Activated naive CD8-positive, alpha-beta T cell (primary cell): Measurements from ENCODE around the gene SETBP1.

Experiments
- H3K27ac Mint-ChIP-seq: one replicate; pipeline ENCODE4 v1.8.0; 2021; ENCODE audit warnings: mixed read lengths
- H3K27me3 Mint-ChIP-seq: one replicate; pipeline ENCODE4 v1.8.0; 2021; ENCODE audit warnings: mixed read lengths
- H3K36me3 Mint-ChIP-seq: one replicate; pipeline ENCODE4 v1.8.0; 2021; ENCODE audit warnings: mixed read lengths
- H3K4me1 Mint-ChIP-seq: one replicate; pipeline ENCODE4 v1.8.0; 2021; ENCODE audit warnings: low read depth, mixed read lengths
- H3K4me3 Mint-ChIP-seq: one replicate; pipeline ENCODE4 v1.8.0; 2021; ENCODE audit warnings: mild to moderate bottlenecking, mixed read lengths
- H3K9me3 Mint-ChIP-seq: one replicate; pipeline ENCODE4 v1.8.0; 2021; ENCODE audit warnings: low read depth, mixed read lengths

Gene SETBP1

GRCh38 chr18:45054636-45055035 lies 373.9 kb downstream of the SETBP1 start:
- Mint-ChIP-seq H3K4me1 (no peaks in the 10 kb centered on the region), H3K36me3 (no peaks in the 10 kb centered on the region), H3K4me3 (no peak overlapping the region), H3K9me3 (no peaks in the 10 kb centered on the region), H3K27ac (no peak overlapping the region), H3K27me3 (no peaks in the 10 kb centered on the region)

DNA sequence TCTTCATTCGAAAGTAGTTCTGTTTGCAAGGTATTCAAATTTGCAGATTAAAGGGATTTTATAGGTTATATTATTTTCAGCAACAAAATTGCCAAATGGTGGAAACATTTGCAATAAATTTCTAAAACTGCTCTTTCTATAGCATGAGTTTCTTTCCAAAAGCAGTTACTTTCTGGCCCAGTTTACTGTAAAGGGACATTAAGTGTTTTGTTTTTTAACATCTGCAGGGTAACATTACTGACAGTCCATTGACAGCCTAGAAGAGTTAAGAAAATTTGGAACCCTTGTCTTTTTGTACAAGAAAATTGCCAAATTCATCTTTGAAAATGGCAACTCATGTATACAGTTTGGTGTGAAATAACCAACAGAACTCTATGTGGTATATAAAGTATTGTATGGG lies 375.1 kb downstream of the SETBP1 start:
- H3K4me3 Mint-ChIP-seq = no peak overlapping the region
- H3K4me1 Mint-ChIP-seq = no peaks in the 10 kb centered on the region
- H3K27me3 Mint-ChIP-seq = no peaks in the 10 kb centered on the region
- H3K36me3 Mint-ChIP-seq = no peaks in the 10 kb centered on the region
- no peak overlapping the region for H3K27ac Mint-ChIP-seq
- no peaks in the 10 kb centered on the region for H3K9me3 Mint-ChIP-seq

- Mint-ChIP-seq H3K4me1 (no peaks in the 10 kb centered on the region), H3K4me3 (no peak overlapping the region), H3K36me3 (no peaks in the 10 kb centered on the region), H3K27ac (no peak overlapping the region), H3K27me3 (no peaks in the 10 kb centered on the region), H3K9me3 (no peaks in the 10 kb centered on the region)
Observed at GRCh38 chr18:45056926-45057325, 376.2 kb downstream of the SETBP1 start.

DNA sequence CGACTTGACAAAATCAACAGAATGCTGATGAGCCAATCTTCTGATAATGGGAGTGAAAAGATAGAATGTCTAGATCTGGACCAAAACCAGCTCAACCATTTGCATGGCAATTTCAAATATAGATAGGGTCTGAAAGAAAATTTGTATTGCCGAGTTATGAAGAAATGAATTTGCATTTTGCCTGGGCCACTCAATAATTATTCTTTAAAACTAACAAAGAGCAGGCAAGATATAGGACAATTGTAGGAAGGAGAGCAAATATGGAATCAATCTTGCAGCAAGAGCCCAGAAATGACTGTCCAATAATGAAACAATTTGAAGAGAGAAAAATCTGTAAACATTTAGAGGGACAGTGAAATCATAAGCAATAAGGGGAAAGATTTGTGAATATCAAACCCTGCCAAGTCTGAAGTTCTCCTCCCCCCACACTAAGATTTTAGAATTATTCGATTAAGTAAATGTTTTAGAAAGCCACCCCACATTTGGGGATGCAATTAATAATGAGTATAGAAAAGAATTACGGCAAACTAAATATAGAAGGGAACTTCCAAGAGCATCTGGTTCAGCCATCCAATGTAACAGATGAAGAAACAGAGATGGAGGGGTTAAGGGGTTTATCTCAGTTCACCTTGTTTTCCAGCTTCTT lies 377.4 kb downstream of the SETBP1 start:
- Mint-ChIP-seq H3K4me3 (no peak overlapping the region), H3K27ac (no peak overlapping the region), H3K27me3 (no peaks in the 10 kb centered on the region), H3K4me1 (no peaks in the 10 kb centered on the region), H3K36me3 (no peaks in the 10 kb centered on the region), H3K9me3 (no peaks in the 10 kb centered on the region)

GRCh38 chr18:45059695-45060094 lies 379.0 kb downstream of the SETBP1 start:
- H3K4me3 Mint-ChIP-seq = no peak overlapping the region
- no peak overlapping the region for H3K27ac Mint-ChIP-seq
- H3K4me1 Mint-ChIP-seq = no peaks in the 10 kb centered on the region
- H3K9me3 Mint-ChIP-seq = no peaks in the 10 kb centered on the region
- no peaks in the 10 kb centered on the region for H3K36me3 Mint-ChIP-seq
- H3K27me3 Mint-ChIP-seq = no peaks in the 10 kb centered on the region

- Mint-ChIP-seq H3K9me3 (no peaks in the 10 kb centered on the region), H3K4me3 (no peak overlapping the region), H3K27ac (no peak overlapping the region), H3K36me3 (no peaks in the 10 kb centered on the region), H3K27me3 (no peaks in the 10 kb centered on the region), H3K4me1 (no peaks in the 10 kb centered on the region)
Observed at GRCh38 chr18:45060102-45060501, 379.4 kb downstream of the SETBP1 start.

- Mint-ChIP-seq H3K9me3 (no peaks in the 10 kb centered on the region), H3K27ac (no peak overlapping the region), H3K4me3 (no peak overlapping the region), H3K36me3 (no peaks in the 10 kb centered on the region), H3K4me1 (no peaks in the 10 kb centered on the region), H3K27me3 (no peaks in the 10 kb centered on the region)
Observed at GRCh38 chr18:45061359-45061758, 380.7 kb downstream of the SETBP1 start.

GRCh38 chr18:45063246-45064038 lies 382.8 kb downstream of the SETBP1 start:
- Mint-ChIP-seq H3K4me3 (no peak overlapping the region), H3K36me3 (no peaks in the 10 kb centered on the region), H3K27me3 (no peaks in the 10 kb centered on the region), H3K4me1 (no peaks in the 10 kb centered on the region), H3K27ac (no peak overlapping the region), H3K9me3 (no peaks in the 10 kb centered on the region)

- Mint-ChIP-seq H3K27ac (no peak overlapping the region), H3K9me3 (no peaks in the 10 kb centered on the region), H3K36me3 (no peaks in the 10 kb centered on the region)
Observed at GRCh38 chr18:45066210-45066609, 385.5 kb downstream of the SETBP1 start.

DNA sequence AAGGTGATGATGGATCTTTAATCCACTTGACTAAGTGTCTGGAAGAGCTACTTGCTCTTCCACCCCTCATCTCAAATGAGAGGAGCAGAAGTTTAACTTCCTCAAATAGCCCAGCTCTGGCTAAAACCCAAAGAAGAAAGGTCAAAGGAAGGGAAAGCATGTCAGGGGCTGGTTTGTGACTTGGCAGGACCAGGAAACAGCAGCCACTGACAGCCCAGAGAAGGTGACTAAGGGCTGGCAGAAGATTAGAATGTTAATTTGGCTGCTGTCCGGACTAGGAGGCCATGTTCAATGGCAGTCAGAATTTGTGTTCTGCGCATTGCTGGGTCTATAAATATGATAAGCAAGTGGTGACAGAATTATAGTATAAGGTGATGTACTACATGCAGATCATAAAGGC lies 386.2 kb downstream of the SETBP1 start:
- Mint-ChIP-seq H3K4me1 (no peaks in the 10 kb centered on the region), H3K27me3 (no peaks in the 10 kb centered on the region), H3K4me3 (no peak overlapping the region), H3K36me3 (no peaks in the 10 kb centered on the region), H3K27ac (no peak overlapping the region), H3K9me3 (no peaks in the 10 kb centered on the region)

More at GRCh38 chr18:45066210-45066609, 385.5 kb downstream of the SETBP1 start:
- Mint-ChIP-seq H3K27me3 (no peaks in the 10 kb centered on the region), H3K4me3 (no peak overlapping the region), H3K4me1 (no peaks in the 10 kb centered on the region)

- Mint-ChIP-seq H3K4me1 (no peaks in the 10 kb centered on the region), H3K27me3 (no peaks in the 10 kb centered on the region)
Observed at GRCh38 chr18:45068400-45069094, 387.9 kb downstream of the SETBP1 start.

DNA sequence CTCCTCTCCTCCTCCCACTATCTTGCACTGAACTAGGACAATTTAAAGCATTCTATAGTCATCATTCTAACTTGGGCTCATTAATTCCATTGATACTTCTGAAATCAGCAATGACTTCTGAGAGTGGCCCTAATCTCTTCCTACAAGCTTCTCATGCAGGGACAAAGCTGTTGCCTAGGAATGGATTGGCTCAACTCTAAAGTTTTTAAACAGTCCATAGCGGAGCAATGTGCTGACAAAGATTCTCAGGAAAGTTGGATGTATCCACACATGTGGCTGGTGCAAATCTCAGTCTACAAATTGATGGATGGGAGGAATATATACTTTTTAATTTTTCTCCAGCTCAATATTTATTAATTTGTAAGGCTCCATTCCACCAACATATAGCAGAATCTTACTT lies 388.9 kb downstream of the SETBP1 start:
- Mint-ChIP-seq H3K4me3 (no peak overlapping the region), H3K27ac (no peak overlapping the region), H3K36me3 (no peaks in the 10 kb centered on the region), H3K9me3 (no peaks in the 10 kb centered on the region), H3K4me1 (no peaks in the 10 kb centered on the region), H3K27me3 (no peaks in the 10 kb centered on the region)

More at GRCh38 chr18:45068400-45069094, 387.9 kb downstream of the SETBP1 start:
- no peak overlapping the region for H3K27ac Mint-ChIP-seq
- H3K9me3 Mint-ChIP-seq = no peaks in the 10 kb centered on the region
- no peaks in the 10 kb centered on the region for H3K36me3 Mint-ChIP-seq
- no peak overlapping the region for H3K4me3 Mint-ChIP-seq

DNA sequence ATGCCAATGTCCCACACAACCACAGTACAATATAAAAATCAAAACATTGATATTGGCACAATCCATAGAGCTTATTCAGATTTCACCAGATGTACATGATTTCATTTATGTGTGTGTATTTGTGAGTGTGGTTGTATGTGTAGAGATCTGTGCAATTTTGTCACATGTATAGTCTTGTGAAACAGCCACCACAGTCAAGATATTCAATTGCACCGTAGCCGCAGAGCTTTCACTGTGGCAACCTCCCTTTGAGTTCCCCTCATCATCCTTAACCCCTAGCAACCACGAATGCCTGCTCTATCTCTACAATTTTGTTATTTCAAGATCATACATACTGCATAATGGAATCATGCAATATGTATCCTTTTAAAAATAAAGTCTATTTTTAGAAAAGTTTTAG lies 391.3 kb downstream of the SETBP1 start:
- H3K9me3 Mint-ChIP-seq = no peaks in the 10 kb centered on the region
- no peaks in the 10 kb centered on the region for H3K4me1 Mint-ChIP-seq
- no peaks in the 10 kb centered on the region for H3K36me3 Mint-ChIP-seq
- no peaks in the 10 kb centered on the region for H3K27me3 Mint-ChIP-seq
- no peak overlapping the region for H3K4me3 Mint-ChIP-seq
- H3K27ac Mint-ChIP-seq = no peak overlapping the region

GRCh38 chr18:45073556-45073955 lies 392.9 kb downstream of the SETBP1 start:
- H3K27ac Mint-ChIP-seq = no peak overlapping the region
- no peak overlapping the region for H3K4me3 Mint-ChIP-seq
- no peaks in the 10 kb centered on the region for H3K27me3 Mint-ChIP-seq
- H3K9me3 Mint-ChIP-seq = no peaks in the 10 kb centered on the region
- no peaks in the 10 kb centered on the region for H3K36me3 Mint-ChIP-seq
- H3K4me1 Mint-ChIP-seq = no peaks in the 10 kb centered on the region

DNA sequence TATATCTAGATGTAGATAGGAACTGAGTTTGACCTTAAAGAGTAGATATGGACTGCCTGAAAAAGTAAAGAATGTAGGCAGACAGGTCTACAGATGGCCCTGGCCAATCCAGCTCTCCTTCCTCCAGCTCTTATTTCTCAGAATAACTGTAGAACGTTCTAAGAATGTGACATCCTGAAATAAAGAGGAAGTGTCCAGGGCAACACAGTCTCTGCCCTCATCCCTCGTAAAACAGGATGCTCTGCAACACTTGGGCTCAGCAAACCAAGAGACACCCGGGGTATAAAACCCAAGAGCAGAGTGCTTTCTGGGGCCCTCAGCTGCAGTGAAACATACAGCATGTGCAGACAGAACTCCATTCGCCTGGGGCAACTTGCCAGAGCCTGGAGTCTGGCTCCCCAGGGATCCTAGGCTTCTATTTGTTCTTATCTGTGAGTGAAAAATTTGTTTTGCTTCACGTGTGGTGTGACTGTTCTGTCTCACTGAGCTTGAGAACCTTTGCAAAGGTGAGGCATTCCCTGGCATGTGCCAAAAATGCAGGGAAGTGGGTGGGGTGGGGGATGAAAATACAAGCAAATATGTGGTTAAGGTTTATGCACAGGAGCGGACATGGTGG lies 401.0 kb downstream of the SETBP1 start:
- no peaks in the 10 kb centered on the region for H3K4me1 Mint-ChIP-seq
- H3K27me3 Mint-ChIP-seq = peaks cover 3% of the 10 kb centered on the region
- no peaks in the 10 kb centered on the region for H3K36me3 Mint-ChIP-seq
- H3K4me3 Mint-ChIP-seq = no peak overlapping the region
- peaks cover 4% of the 10 kb centered on the region for H3K9me3 Mint-ChIP-seq
- H3K27ac Mint-ChIP-seq = no peak overlapping the region
